CD4-positive, alpha-beta T cell treated with Interleukin-2 at 100 ng/mL for 4 hours (primary cell): Measurements from ENCODE around the gene SYNCRIP.
"Not testable (repeated sequence)": the region's sequence is repeated elsewhere in the genome, so short reads cannot be mapped to it uniquely, and the experiment has no call there.

Experiments used
- DNase-seq: peaks from one replicate; pipeline ENCODE4 v3.0.0-alpha.2; 2020; ENCODE audit warnings: low spot score

The SYNCRIP gene

DNA sequence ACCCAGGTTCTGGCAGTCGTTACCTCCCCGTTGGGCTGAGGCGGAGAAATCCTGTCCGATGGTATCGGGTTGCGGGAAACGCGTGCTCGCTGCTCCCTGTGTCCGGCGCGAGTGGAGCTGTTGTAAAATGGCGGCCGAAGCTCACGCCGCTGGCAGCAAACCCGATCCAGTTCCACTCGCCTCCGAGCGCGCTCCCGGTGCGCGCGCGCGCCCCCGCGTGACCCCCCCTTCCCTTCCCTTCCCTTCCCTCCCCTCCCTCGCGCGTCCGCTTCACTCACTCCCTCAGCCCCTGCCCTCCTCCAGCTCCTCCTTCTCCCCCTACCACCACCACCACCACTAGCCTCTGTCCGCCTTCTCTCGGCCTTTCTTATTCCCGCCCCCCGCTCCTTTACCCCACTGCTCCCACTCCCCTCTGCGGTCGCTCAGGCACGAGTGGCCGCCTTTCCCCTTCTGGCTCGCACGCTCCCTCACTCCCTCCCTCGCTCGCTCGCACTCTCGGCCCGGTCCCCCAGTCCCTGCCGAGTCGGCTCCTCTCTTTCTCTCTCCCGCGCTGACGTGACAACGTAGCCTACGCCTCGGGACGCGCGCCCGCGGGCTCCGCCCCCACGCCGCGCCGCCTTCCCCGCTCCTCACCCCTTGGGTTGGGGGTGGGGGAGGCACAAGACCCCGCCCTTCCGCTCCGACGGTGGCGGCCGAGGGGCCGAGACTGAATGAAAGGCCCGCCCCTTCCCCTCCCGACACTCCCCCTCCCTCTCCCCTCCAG, at the start of gene SYNCRIP:
SYNCRIP (minus strand) TSS at position 113 of the 763 bp plus-strand sequence. CDS start 1,447 bp downstream, outside the sequence.
- DNase-seq: peak; percentile 98

- DNase-seq: no peak
These were observed 48.8 kb upstream of the SYNCRIP start for GRCh38 chr6:85691478-85691877.

DNA sequence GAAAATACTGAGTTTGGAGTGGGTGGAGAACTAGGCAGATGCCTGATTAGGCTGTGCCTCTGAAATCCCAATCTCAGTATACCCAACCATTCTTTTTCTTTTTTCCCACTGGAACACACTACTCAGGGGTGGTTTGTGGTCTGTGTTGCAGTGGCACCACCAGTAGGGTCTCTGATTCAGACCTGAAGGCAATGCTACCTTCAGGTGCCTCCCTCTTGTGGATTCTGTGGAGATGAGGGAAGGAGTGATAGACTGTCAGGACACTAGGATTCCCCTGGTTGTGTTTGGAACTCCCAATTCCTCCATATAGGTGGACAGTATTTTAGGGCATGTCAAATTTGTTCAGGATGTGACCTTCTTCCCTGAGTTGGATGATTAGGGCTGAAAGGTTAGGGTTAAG, 47.4 kb upstream of the SYNCRIP start:
- DNase-seq: no peak

DNA sequence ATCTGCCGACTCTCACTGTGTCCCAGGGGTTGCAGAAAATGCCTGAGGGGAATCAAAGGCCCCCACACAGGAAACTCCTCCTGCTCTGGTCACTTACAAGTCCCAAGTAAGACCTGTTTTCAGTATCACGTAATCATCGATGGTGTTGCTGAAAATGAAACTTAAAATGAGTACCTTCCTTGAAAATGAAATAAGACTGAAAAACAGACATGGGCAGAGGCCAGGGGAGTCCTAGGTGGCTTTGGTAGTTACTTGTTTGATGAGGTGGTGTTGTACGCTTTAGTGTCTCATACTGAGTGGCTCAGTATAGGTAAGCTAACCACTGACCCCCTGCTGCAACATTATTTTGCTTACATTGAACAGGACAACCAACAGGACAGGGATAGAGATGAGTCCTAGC, 43.0 kb upstream of the SYNCRIP start:
- no peak for DNase-seq

DNA sequence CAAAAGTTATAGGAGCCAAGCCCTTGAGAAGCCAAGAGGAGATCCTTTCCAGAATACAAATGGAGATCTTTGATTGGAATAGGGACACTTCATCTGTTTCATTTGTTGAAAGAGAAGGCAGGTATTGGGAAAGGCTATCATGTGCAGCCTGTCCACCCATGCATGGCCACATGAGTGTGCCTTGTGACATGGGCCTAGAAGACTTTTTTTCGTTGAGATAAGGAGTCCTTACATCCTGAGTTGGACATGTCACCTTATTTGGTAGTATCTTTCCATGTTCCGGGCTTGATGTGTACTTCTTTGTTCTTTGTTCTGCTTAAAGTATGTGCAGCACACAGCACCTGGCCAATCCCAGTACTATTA, 42.1 kb upstream of the SYNCRIP start:
- no peak for DNase-seq

- DNase-seq: no peak
These were observed 41.6 kb upstream of the SYNCRIP start for GRCh38 chr6:85684133-85684808.

DNA sequence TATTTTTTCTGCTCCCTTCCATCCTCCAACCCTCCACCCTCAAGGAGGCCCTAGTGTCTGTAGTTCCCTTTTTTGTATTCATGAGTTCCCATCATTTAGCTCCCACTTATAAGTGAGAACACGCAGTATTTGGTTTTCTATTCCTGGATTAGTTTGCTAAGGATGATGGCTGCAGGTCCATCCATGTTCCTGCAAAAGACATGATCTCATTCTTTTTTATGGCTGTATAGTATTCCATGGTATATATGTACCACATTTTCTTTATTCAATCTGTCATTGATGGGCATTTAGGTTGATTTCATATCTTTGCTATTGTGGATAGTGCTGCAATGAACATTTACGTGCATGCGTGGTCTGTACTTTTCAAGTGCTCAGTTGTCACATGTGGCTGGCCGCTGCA, 39.2 kb upstream of the SYNCRIP start:
- not testable (repeated sequence) for DNase-seq

GRCh38 chr6:85680388-85680787, 37.7 kb upstream of the SYNCRIP start:
- no peak for DNase-seq

DNA sequence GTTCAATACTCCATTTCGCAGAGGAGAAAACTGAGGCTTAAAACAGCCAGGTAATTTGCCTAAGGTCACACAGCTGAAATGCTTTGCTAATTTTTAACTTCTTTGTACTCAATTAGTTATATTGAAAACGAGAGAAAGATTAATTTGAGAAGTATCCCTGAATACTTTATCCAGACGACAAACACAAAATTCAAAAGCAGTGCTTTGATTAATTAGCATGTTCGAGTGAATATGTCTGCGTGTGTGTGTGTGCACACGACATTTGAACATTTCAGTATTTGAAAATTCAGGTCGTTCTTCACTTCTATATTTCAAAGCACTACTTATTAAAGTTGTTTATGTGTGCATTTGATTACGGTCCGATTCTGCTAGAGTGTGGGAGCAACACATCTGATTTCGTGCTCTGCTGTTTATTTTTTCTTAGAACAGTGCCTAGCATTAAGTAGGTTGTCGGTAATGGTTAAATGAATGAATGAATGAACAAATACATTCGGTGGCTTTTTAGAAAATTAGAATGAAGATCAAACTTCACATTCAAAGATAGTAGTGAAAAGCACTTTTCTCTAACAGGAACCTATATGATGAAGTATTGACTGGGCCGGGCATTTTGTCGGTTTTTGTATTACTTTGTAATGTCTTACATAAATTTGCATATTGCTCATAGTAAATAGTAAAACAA, 36.9 kb upstream of the SYNCRIP start:
- DNase-seq: no peak

DNA sequence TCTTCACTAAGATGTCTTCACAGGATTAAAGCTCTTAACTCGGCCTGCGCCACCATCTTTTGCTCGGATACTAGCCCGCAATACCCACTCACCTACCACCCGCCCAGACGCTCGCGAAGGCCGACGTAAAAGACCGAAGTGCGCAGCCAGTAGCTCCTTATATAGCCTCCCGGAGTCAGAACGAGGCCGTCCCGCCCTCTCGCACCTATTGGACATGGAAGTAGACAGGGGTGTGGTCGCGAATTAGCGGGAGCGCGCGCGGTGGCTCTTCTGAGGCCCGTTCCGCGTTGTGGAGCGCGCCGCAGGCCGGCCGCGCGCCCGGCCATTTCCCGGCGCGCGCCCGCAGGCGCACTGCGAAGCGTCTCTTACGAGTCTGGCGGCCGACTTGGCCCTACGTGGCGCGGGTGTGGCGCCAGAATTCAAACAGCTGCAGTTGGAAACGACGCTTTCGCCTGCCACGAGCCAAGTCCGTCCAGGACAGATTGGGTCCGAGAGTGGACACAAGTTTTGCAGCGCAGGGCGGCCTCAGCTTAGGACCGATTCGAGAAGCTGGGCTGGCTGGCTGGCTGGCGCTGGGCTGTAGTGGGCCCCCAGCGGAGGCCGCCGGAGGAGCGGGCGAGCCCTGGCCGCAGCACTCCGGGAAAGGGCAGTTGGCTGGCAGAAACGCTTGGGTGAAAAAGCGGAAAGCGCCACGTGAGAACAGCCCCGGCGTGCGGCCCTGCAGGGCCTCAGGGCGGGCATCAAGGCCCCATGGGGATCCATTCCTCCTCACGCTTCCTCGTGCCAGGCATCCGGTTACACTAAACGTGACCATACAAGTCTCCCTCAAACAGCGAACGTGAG, 36.1 kb upstream of the SYNCRIP start:
- peak; percentile 98 for DNase-seq

DNA sequence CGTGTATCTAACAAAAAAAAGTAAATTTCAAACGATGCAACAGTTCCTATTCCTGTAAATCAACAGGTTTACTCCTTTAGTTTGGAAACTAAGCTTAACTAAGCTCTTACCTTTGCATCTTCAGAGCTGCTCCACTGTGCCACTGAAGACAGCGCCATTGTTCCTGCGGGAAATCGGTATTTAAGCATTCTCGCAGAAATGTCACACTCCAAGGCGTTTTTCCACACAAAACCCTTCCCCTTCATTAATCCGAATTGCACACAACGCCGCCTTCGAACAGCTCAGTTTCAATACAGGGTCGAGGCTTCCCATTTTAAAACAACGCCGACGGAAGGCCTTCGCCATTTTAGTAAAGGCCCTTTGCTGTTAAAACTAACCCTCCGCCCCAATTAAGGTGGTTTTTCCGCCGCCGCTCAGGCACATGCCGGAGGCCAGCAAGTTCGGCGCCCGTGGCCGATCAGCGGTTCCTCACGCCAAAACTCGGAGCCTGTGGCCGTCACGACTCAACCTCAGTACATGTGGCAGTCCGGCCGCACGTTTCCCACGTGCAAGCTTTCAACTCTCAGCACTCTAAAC, 35.4 kb upstream of the SYNCRIP start:
- no peak for DNase-seq

GRCh38 chr6:85677234-85677956, 34.7 kb upstream of the SYNCRIP start:
- DNase-seq: peak; percentile 26

DNA sequence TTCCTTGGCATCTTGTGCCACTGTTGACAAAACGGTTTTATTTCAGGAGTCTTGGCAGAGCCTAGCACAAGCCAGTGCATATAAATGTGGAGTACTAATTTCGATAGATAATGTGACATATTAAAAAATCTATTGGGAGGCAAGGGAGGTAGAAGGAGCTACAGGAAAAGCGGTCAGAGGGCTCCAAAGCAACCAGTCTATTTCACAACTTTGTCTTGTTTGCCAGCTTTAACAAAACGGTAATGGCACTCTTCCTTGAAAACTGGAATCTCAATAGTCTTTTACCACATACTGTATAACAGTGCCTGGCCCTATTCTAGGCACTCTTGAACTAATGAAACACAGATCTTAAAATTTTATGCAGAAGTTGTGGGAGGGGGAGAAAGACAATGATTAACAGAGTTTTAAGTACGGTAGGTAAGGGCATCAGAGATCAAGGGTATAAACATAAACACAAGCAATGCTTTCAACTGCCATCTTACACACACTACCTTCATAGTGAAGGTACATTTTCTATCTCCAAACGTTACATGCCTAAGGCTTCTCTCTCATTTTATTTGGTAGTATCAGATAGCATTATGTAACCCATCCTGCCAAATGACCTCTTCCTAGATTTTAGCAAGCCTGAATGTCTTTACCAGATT, 33.5 kb upstream of the SYNCRIP start:
- no peak for DNase-seq

- DNase-seq: no peak
These were observed 32.5 kb upstream of the SYNCRIP start for GRCh38 chr6:85675030-85675819.

- DNase-seq: no peak
These were observed 31.9 kb upstream of the SYNCRIP start for GRCh38 chr6:85674604-85675003.

- DNase-seq: no peak
These were observed 30.8 kb upstream of the SYNCRIP start for GRCh38 chr6:85673198-85674139.

DNA sequence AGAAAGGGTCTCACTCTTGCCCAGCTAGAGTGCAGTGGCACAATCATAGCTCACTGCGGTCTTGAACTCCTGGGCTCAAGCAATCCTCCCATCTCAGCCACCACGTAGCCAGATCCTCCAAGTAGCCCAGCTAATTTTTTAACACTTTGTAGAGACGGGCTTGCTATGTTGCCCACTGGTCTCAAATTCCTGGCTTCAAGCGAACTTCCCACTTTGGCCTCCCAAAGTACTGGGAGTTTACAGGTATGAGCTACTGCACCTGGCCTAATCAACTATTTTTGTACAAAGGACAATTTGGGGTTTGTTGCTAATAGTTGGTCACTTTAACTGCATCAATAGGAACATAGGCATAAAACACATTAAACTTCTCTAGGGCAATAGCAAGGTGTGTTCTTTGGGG, 29.9 kb upstream of the SYNCRIP start:
- no peak for DNase-seq

- DNase-seq: no peak
These were observed 29.4 kb upstream of the SYNCRIP start for GRCh38 chr6:85672050-85672449.

DNA sequence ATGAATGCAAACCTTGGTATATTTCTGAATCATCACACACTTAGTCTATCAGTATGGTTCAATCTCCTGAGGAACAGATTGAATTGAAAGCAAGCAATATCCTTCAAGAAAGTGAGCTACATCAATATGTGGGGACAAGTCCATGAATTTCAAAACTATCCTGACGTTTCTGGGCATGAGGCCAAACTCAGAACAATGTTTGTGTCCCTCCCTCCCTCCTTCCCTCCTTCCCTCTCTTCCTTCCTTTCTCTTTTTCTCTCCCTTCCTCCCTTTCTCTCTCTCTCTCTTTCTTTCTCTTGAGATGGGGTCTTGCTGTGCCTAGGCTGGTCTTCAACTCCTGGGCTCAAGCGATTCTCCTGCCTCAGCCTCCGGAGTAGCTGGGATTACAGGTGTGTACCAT, 27.9 kb upstream of the SYNCRIP start:
- no peak for DNase-seq
